ENCODE data around the gene USP36.

Gene USP36

GRCh38 chr17:78790552-78790951, 50.1 kb downstream of the USP36 start:
- Histone ChIP-seq H3K9ac (ENCODE audit: low read length) (no peak overlapping the region), H2AFZ (ENCODE audit: low read depth, low read length, severe bottlenecking) (no peak overlapping the region), H3K27ac (ENCODE audit: low read depth, low read length) (no peak overlapping the region), H3K27me3 (ENCODE audit: low read length) (no peaks in the 10 kb centered on the region), H3K9me2 (replicated peaks; ENCODE audit: insufficient read depth, low read length) (no peaks in the 10 kb centered on the region), H3K36me3 (ENCODE audit: low read length) (no peaks in the 10 kb centered on the region), H3F3A (ENCODE audit: insufficient read depth) (0 out of 2 replicates have a peak, but pooled peaks cover 2% of the 10 kb centered on the region), H4K20me1 (ENCODE audit: low read depth, low read length) (no peaks in the 10 kb centered on the region), H3K9me3 (ENCODE audit: insufficient read depth, low read length) (no peaks in the 10 kb centered on the region), H3K4me2 (ENCODE audit: low read depth, low read length, poor library complexity, severe bottlenecking) (no peak overlapping the region), H3K4me3 (ENCODE audit: insufficient read depth, low read length, poor library complexity, severe bottlenecking) (no peak overlapping the region), H3K79me2 (ENCODE audit: insufficient read depth, low read length) (no peaks in the 10 kb centered on the region)
- TF ChIP-seq CTCF (IDR thresholded peaks at IDR 0.05; ENCODE audit: insufficient read depth, low read length, poor library complexity, severe bottlenecking) (no peak), EZH2phosphoT487 (conservative IDR thresholded peaks at IDR 0.05; ENCODE audit: low read length) (no peak)

GRCh38 chr17:78789663-78790181, 50.9 kb downstream of the USP36 start:
- no peak overlapping the region for H3K4me2 ChIP-seq (ENCODE audit: low read depth, low read length, poor library complexity, severe bottlenecking)
- TF ChIP-seq CTCF (IDR thresholded peaks at IDR 0.05; ENCODE audit: insufficient read depth, low read length, poor library complexity, severe bottlenecking) (no peak), EZH2phosphoT487 (conservative IDR thresholded peaks at IDR 0.05; ENCODE audit: low read length) (no peak)
- H3K4me3 ChIP-seq (ENCODE audit: insufficient read depth, low read length, poor library complexity, severe bottlenecking), result no peak overlapping the region
- H4K20me1 ChIP-seq (ENCODE audit: low read depth, low read length), result no peaks in the 10 kb centered on the region
- H3K9ac ChIP-seq (ENCODE audit: low read length), result no peak overlapping the region
- H3K27ac ChIP-seq (ENCODE audit: low read depth, low read length), result no peak overlapping the region
- H3K36me3 ChIP-seq (ENCODE audit: low read length), result no peaks in the 10 kb centered on the region
- no peaks in the 10 kb centered on the region for H3K79me2 ChIP-seq (ENCODE audit: insufficient read depth, low read length)
- H3K9me2 ChIP-seq (replicated peaks; ENCODE audit: insufficient read depth, low read length), result no peaks in the 10 kb centered on the region
- 0 out of 2 replicates have a peak, but pooled peaks cover 2% of the 10 kb centered on the region for H3F3A ChIP-seq (ENCODE audit: insufficient read depth)
- no peaks in the 10 kb centered on the region for H3K9me3 ChIP-seq (ENCODE audit: insufficient read depth, low read length)
- H2AFZ ChIP-seq (ENCODE audit: low read depth, low read length, severe bottlenecking), result no peak overlapping the region
- no peaks in the 10 kb centered on the region for H3K27me3 ChIP-seq (ENCODE audit: low read length)

- Histone ChIP-seq H3K9me3 (ENCODE audit: insufficient read depth, low read length) (no peaks in the 10 kb centered on the region), H3K4me3 (ENCODE audit: insufficient read depth, low read length, poor library complexity, severe bottlenecking) (no peak overlapping the region), H3F3A (ENCODE audit: insufficient read depth) (peaks cover 4% of the 10 kb centered on the region; the same call in 1 of the 2 replicates), H3K9me2 (replicated peaks; ENCODE audit: insufficient read depth, low read length) (no peaks in the 10 kb centered on the region), H3K4me2 (ENCODE audit: low read depth, low read length, poor library complexity, severe bottlenecking) (no peak overlapping the region), H3K79me2 (ENCODE audit: insufficient read depth, low read length) (no peaks in the 10 kb centered on the region), H3K9ac (ENCODE audit: low read length) (no peak overlapping the region), H4K20me1 (ENCODE audit: low read depth, low read length) (no peaks in the 10 kb centered on the region), H2AFZ (ENCODE audit: low read depth, low read length, severe bottlenecking) (no peak overlapping the region), H3K27ac (ENCODE audit: low read depth, low read length) (no peak overlapping the region), H3K36me3 (ENCODE audit: low read length) (no peaks in the 10 kb centered on the region), H3K27me3 (ENCODE audit: low read length) (no peaks in the 10 kb centered on the region)
- TF ChIP-seq EZH2phosphoT487 (conservative IDR thresholded peaks at IDR 0.05; ENCODE audit: low read length), result no peak
- no peak for TF ChIP-seq CTCF (IDR thresholded peaks at IDR 0.05; ENCODE audit: insufficient read depth, low read length, poor library complexity, severe bottlenecking)
These were observed 51.4 kb downstream of the USP36 start for GRCh38 chr17:78789149-78789662.

All from SU-DHL-6 (cell line).